Effector CD8-positive, alpha-beta T cell (primary cell): Measurements from ENCODE around the gene PPFIA3.
A peak's percentile ranks its signal among the peaks of the same experiment; 100 is the strongest.
"Not testable (repeated sequence)": the region's sequence is repeated elsewhere in the genome, so short reads cannot be mapped to it uniquely, and the experiment has no call there.

ENCODE experiments used
- DNase-seq: peaks from one replicate; lab custom pipeline; 2025; lab: John Stamatoyannopoulos, UW
- total RNA-seq, 4 experiments: gene quantifications; one replicate each; lab custom pipeline; 2026; lab: John Stamatoyannopoulos, UW

PPFIA3 gene
- total RNA-seq = 5.4 to 31.1 (median 15.8) reads per million in 4 experiments

DNA sequence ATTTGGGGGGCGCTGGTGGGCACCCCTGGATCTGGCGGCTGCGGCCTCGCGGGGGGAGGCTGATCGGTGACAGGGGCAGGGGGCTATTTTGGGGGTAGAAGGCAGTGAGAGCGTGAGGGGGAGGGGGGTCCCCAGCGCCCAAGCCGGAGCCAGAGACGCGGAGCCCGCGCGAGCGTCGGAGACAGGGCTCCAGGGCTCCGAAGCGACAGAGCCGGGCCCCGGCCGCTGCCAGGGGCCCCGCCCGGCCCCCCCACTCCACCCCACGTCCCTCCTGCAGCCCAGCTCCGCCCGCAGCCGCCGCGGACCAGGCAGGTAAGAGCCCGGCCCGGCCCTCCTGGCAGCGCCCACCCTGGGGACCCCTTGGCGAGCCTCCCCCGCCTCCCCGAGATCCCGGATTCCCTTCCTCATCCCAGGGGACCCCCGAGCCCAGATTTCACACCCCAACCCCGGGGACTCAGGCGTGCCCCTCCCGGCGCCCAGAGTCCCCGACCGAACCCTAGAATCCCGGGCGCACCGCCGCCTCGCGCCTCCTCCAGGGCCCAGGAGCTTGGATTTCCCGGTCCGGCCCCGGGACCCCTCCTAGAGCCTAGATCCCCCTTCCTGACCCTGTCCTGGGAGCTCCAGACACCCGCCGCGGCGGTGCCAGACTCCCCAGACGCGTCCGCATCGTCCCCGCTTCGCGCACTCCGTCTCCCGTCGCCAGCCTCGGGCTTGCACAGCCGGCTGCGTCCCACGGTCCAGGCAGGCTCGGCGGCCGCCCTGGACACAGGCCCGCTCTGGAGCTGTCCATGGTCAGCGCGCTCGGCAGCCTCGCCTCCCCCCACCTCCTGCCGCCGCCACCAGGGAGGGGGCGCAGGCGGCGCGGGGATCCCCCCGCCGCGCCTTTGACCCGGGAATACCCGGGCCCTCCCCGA, at the start of gene PPFIA3:
PPFIA3 (plus strand) TSS at position 134 of the 914 bp plus-strand sequence. CDS start 8,330 bp downstream, outside the sequence.
- no peak for DNase-seq

DNA sequence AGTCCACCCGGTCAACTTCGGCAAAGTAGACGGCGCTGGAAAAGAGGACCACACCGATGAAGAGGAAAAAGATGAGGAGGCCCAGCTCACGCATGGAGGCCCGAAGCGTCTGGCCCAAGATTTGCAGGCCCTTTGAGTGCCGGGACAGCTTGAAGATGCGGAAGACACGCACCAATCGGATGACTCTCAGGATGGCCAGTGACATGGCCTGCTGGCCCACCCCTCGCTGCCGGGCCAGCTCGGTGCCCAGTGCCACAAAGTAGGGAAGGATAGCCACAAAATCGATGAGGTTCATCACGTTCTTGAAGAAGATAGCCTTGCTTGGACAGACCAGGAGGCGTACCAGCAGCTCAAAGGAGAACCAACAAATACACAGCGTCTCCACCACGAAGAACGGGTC, 48.9 kb upstream of the PPFIA3 start:
- DNase-seq = no peak

DNA sequence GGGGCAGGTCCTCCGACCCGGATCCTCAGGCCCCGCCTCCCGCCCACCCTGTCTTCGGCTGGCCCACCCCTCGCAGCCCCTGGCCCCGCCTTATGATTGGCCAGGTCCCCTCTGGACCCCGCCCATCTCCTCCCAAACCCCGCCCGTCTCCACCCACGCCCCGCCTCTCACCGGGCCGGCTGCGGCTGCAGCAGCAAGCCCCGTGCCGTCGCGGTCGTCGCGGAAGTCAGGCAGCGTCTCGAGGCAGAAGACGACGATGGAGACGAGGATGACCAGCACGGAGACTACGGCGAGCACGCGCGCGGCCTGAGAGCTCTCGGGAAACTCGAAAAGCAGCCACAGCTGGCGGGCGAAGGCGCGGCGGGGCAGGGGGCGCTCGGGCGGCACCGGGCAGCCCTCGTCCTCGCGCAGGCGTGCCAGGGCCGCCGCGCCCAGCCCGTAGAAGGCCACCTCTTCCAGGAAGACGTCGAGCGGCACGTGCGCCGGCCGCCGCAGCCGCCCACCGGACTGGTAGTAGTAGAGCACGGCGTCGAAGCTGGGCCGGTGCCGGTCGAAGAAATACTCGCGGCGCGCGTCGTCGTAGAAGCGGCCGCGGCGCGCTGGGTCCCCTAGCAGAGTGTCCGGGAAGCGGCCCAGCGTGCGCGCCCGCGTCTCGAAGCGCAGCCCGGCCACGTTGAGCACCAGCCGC, 47.3 kb upstream of the PPFIA3 start:
- no peak for DNase-seq

DNA sequence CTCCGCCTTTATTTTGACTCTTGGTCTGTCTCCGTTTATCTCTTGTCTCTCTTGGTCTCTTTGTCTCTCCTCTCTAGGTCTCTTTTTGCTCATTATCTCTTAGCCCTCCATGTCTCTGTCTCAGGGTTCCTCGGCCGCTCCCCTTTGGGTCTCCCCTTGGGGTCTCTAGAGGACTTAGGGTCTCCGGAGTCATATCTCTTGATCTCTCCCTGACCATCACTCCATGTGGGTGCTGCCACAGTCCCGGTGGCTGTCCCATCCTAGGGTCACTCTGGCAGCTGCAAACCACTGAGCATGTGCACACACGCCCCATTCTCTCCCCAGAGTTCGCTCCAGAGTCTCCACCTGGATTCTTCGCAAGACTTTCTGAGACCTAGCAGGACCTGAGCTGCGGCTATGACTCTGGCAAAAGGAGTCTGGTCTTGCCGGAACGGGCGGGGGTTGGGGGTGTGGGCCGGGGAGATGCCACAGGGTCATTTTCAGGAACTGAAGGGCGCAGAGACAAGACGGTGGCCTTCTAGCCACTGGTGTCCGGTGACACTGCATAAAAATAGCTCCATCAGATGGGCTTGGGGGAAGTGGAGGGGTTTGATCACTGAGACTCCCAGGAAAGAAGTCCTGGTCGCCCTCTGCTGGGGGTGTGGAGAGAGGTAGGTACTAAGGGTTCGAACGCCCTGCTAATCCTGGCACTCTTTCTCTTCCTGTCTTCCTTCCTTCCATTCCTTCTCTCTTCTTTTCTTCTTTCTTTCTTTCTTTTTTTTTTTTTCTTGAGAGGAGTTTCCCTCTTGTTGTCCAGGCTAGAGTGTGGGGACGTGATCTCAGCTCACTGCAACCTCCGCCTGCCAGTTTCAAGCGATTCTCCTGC, 45.6 kb upstream of the PPFIA3 start:
- DNase-seq = no peak

DNA sequence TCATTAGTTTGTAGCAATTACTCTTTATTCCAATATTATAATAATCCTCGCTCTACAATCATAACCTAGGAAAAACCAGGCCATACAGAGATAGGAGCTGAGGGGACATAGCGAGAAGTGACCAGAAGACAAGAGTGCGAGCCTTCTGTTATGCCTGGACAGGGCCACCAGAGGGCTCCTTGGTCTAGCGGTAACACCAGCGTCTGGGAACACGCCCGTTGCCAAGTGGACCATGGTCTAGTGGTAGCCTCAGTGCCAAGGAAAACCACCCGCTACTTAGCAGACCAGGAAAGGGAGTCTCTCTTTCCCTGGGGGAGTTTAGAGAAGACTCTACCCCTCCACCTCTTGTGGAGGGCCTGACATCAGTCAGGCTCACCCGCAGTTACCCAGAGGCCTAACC, 44.5 kb upstream of the PPFIA3 start:
- not testable (repeated sequence) for DNase-seq

DNA sequence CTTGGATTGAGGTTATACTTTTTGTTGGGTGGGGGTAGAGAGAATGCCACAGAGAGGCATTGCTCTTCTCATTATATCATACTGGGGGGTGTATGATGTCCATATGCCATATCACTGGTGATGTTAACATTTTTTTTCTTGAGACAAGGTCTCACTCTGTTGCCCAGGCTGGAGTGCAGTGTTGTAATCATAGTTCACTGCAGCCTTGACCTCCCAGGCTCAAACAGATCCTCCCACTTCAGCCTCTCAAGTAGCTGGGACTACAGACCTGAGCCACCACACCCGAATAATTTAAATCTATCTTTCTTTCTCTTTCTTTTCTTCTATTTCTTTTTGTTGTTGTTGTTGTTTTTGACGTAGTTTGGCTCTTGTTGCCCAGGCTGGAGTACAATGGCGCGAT, 39.0 kb upstream of the PPFIA3 start:
- no peak for DNase-seq

DNA sequence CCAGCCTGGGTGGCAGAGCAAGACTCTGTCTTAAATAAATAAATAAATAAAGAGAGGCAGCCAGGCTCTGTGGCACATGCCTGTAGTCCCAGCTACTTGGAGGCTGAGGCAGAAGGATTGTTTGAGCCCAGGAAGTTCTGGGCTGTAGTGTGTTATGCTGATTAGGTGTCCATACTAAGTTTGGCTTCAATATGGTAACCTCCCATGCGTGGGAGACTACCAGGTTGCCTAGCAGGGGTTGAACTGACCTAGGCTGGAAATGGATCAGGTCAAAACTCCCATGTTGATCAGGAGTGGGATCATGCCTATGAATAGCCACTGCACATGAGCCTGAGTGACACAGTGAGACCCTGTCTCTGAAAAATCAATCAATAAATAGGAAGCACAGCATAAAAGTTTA, 38.1 kb upstream of the PPFIA3 start:
- DNase-seq = no peak

DNA sequence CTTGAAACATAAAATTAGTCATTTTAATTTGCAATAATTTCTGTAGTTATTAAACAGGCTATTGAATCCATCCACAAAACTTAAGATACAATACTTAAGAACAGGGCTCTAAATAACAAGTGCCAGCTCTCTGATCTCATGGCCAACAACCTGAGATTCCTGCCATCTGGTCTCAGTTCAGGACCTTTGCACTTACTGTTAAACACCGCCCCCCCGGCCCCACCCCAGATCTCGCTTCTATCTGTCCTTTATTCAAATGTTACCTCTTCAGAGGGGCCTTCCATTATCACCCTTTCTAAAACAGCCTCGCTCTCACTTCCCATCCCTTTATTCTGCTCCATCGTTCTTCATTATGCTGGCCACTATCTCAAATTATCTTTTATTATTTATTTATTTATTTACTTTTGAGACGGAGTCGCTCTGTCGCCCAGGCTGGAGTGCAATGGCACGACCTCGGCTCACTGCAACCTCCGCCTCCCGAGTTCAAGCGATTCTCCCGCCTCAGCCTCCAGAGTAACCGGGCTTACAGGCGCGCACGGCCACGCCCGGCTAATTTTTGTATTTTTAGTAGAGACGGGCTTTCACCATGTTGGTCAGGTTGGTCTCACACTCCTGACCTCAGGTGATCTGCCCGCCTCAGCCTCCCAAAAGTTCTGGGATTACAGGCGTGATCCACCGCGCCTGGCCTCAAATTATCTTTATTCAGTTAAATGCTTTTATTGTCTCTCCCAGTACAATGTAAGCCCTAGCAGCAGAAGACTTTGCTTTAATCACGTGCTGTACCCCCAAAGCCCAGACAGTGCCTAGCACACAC, 34.9 kb upstream of the PPFIA3 start:
- DNase-seq = no peak

DNA sequence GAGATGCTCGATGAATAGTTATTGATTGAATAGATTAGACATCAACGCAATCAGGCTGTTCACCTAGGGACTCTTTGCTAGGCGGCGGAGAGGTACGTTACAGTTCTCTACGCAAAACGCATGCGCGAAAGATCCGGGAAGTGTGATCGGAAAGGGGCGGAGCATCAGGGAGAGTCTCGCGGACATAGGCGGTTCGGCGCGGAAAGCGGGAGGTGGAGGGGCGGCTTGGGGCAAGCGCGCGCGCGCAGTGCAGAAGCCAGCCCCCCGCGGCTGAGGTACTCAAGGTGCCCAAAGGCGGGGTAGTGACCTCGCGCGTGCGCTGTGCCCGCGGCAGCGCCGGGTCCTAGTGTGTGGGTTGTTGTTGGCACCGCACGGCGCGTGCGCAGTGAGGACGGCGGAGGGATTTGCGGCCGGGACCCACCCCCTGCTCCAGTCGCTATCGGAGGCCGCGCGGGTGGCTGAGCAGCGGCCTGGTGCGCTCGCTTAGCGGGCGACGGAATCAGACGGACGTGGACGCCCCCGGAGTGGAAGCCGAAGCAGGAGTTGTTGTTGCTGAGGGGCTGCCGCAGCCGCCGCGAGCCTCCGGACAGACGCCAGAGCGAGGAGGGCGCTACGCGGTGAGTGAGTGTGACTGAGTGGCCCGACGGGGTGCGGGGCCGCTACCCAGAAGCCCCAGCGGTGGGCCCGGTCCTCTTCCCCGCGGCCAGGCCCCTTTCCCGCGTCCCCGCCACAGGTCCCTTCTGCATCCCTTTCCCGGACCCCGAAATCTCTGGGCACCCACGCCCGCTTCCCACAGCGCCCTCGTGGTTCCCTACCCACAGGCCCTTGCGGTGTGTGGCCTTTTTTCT, 34.1 kb upstream of the PPFIA3 start, which contains the start of gene SNRNP70:
SNRNP70 (plus strand) TSS at position 432 of the 848 bp plus-strand sequence. CDS start 964 bp downstream, outside the sequence.
- peak; percentile 98 for DNase-seq

DNA sequence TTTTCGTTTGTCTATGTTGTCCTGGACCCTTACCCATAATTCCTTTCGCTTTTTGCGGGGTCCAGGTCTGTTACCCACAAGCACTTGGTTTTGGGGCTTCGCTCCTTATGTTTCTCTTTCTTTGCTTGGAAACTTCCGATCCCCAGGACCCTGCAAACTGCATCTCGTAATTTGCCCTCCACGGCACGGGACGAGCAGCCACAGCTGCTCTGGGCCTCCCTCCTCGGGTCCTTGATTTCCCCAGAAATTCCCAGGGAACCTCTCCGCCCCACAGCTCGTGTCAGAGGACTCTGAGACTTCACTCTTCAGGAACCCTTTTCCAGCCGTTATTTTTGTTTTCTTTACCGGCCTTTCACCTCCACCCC, 33.5 kb upstream of the PPFIA3 start:
- DNase-seq = no peak

DNA sequence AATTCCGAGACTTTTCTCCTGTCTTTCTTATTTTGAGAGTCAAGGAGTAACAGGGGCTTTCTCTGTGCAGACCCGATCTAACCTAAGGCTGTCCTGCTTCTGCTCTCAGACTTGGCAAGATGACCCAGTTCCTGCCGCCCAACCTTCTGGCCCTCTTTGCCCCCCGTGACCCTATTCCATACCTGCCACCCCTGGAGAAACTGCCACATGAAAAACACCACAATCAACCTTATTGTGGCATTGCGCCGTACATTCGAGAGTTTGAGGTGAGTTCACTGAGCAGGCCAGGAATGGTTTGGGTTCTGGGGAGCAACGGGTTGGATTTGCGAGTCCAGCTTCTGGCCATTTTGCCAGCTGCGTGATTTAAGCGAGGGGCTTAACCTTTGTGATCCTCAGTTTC, 33.0 kb upstream of the PPFIA3 start:
- no peak for DNase-seq

DNA sequence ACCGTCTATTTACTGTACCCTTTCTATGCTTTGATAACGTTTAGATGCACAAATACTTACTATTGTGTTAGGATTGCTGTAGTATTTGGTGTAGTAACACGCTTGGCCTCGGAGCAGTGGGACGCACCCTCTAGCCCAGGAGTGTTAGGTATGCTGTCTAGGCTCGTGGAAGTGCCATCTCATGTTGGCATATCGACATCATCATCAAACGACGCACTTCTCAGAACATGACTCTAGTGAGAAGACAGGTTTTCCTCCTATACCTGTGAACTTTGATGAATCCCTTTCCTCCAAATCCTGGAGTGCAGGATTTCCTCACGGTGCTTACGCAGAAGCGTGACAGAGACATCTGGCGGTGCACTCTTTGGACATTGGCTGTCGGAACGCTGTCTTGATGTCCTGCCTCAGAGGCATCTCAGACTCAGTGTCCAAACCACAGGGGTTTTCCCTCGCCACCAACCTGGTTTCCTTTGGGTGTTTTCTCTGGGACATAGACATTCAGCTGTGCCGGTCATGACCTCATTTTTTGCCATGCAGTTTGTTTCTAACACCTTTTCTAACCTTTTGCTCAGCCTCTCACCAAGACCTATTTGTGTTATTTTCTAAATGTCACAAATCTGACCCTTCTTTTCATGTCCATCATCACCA, 27.8 kb upstream of the PPFIA3 start:
- no peak for DNase-seq

DNA sequence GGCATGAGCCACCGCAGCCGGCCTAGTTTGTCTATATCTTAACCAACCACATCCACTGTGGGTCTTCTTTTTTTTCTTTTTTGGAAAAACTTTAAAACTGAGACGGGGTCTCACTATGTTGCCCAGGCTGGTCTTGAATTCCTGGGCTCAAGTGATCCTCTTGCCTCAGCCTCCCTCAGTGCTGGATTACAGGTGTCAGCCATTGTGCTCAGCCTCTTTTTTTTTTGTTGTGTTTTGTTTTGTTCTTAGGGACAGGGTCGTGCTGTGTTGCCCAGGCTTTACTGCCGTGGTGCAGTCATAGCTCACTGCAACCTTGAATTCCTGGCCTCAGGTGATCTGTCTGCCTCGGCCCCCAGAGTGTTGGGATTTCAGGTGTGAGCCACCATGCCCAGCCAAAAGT, 26.7 kb upstream of the PPFIA3 start:
- DNase-seq = no peak

DNA sequence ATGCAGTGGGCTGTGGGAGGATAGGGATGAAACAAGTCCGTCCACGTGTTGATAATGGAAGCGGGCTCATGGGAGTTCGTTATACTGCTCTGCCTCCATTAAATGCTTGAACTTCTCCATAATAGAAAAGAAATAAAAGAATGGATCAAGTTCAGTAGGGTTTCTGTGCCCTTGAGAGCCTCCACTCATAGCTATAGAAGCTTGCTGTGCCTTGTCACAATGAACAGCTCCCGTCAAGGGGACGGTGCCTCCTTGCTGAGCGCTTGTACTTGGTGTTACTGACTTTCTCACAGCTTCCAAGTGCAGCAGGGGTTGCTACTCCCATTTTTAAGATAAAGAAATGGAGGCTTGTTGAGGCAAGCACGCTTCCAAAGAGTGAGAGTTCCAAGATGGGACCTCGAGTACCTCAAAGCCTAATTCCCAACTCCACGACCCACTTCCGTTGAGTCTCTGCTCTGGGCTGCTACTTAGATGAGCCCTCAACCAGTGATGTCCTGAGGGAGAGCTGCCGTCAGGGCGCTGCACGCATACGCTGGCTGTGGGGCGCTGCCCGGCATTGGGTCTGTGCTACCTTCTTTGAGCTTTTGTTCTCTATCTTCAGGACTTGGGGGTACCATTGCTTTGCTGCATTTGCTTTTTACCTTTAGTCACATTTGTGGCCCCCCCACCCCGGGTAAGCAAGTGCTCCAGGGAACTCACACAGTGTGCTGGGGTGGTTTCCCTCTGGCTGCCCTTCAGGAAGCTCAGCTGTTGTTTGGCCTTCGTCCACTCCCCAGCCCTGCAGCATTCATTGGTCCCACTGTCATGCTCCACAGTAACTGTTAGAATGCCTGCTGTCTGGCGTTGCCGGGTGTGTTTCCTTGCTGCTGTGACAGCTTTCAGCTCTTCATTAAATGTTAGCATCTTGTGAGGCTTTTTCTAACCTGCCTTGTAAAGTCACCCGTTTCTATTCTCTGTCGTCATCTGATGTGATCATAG, 24.6 kb upstream of the PPFIA3 start:
- DNase-seq = no peak

DNA sequence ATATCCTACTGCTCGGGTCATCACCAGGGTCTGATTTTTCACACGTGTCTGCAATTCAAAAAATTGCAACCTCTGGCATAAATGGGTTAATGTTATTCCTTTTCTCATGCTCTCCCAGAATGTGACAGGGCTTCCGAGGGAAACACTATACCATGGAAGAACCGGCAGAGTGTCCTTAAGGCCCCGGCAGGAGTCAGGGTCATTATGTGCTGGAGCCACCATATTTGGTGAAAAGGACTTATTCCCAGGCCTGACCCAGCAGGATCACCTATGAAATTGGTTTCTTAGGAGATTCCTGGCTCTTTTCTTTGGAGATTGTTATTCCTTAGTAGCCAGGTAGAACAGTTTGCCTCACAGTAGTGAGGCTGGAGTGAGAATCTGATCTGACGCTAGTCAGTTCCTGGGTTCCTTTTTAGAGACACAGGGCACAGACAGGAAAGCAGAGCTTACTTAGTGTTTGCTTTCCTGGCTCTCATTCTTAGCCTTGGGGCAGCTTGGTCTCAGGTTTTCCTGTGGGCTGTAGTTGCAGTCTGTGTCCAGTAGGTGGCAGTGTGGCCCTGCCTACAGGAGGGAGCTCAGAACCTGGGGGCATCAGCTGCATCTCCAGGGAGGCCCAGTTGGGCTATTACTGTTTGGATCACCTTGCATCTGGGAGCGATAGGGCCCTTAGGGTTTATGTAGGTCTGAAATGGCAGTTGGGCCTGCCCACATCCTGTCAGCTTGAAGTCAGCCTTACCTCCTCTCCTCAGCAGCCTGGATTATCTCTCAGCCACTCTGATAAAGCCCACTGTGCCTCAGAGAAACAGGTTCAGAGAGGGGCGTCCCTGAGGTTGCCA, 21.7 kb upstream of the PPFIA3 start:
- DNase-seq = peak; percentile 67

DNA sequence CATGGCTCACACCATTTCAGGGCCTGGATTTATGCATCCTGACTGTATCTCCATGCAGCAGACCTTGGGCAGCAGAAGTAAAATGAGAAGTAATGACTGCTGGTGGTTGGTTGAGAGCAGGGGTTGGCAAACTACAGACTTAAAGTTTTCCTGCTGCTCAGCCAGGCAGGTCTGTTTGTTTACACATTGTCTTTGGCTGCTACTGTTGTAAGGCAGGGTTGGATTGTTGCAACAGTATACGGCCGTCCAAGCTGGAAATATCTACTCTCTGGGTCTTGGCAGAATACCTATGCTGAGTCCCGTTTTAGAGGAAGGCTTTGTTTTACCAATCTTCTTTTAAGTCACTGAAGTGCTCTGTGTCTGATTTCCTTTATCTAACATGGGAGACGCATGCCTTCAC, 20.5 kb upstream of the PPFIA3 start:
- DNase-seq = no peak

DNA sequence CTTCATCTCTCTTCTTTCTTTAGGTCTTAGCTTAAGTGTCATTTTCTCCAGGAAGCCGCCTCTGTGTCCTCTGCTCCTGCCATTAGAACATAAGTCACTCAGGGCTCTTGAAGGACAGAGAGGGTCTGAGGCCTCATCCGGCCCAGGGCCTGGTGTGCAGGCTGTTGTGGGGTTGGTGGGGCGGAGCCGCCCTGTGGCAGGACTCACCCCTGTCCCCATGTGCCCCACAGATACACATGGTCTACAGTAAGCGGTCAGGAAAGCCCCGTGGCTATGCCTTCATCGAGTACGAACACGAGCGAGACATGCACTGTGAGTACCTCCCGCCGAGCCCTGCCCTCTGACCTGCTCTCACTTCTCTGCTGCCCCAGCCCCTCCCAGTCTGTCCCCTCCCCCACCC, 18.2 kb upstream of the PPFIA3 start:
- no peak for DNase-seq

DNA sequence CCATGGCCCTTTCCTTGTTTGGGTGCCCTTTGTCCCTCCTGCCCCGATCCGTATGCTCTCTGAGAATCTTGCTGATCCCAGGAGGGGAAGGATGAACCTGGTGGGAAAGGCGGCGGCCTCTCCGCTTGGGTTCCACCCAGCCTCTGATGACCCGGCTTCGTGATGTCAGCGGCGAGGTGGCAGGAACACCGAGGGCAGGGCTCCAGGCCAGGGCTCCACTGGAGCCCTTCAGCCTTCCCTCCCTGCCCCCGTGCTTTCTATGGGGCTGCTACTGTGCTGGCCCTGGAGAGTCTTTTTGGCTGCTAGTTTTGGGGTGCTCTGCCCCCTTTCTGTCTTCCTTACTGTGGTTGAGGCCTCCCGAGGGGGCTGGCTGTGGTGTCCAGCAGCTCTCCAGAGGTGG, 17.0 kb upstream of the PPFIA3 start:
- no peak for DNase-seq
